H9 (cell line): ENCODE measurements around the gene EEIG2. TPM values are rescaled to one million over a fixed set of nuclear protein-coding genes. Genes with fewer than 3 reads are reported as not detected.

ENCODE experiments used
- DNase-seq: peaks from one replicate; pipeline ENCODE4 v3.0.0-alpha.2; 2017
- H2AFZ ChIP-seq: one replicate; pipeline ENCODE4 v1.6.1; 2013; ENCODE audit warnings: mild to moderate bottlenecking, low read length, control low read depth, moderate library complexity
- H2AK5ac ChIP-seq: 2 replicates; pipeline ENCODE4 v1.6.1; 2013; ENCODE audit warnings: low read length, control low read depth, mixed read lengths; ENCODE audit not compliant: insufficient read length
- H2BK120ac ChIP-seq: one replicate; pipeline ENCODE4 v1.6.1; 2013; ENCODE audit warnings: low read depth, mild to moderate bottlenecking, low read length, control low read depth, inconsistent platforms; ENCODE audit not compliant: poor library complexity, severe bottlenecking
- H2BK12ac ChIP-seq: 2 replicates; pipeline ENCODE4 v1.6.1; 2013; ENCODE audit warnings: low read length, control low read depth, mixed read lengths, low read depth; ENCODE audit not compliant: insufficient read length
- H2BK15ac ChIP-seq: 2 replicates; pipeline ENCODE4 v1.6.1; 2013; ENCODE audit warnings: low read depth, low read length, control low read depth
- H2BK20ac ChIP-seq: one replicate; pipeline ENCODE4 v1.6.1; 2013; ENCODE audit warnings: low read depth, mild to moderate bottlenecking, low read length, control low read depth, inconsistent platforms; ENCODE audit not compliant: poor library complexity, severe bottlenecking
- H2BK5ac ChIP-seq: 2 replicates; pipeline ENCODE4 v1.6.1; 2013; ENCODE audit warnings: low read length, control low read depth, mixed read lengths; ENCODE audit not compliant: insufficient read length
- H3K14ac ChIP-seq: 2 replicates; pipeline ENCODE4 v1.6.1; 2013; ENCODE audit warnings: low read length, control low read depth; ENCODE audit not compliant: insufficient read depth
- H3K18ac ChIP-seq: 2 replicates; pipeline ENCODE4 v1.6.1; 2013; ENCODE audit warnings: low read depth, mild to moderate bottlenecking, mixed read lengths, low read length, control low read depth; ENCODE audit not compliant: insufficient read length
- H3K23ac ChIP-seq: 2 replicates; pipeline ENCODE4 v1.6.1; 2013; ENCODE audit warnings: low read length, control low read depth, mixed read lengths, low read depth; ENCODE audit not compliant: insufficient read length
- H3K23me2 ChIP-seq: 2 replicates; pipeline ENCODE4 v1.6.1; 2013; ENCODE audit warnings: low read depth, mild to moderate bottlenecking, mixed read lengths, low read length, control low read depth; ENCODE audit not compliant: insufficient read length, poor library complexity, severe bottlenecking
- H3K27ac ChIP-seq: 2 replicates; pipeline ENCODE4 v1.5.1; 2013; ENCODE audit warnings: low read length, control low read depth, mixed read lengths, low read depth; ENCODE audit not compliant: insufficient read length
- H3K27me3 ChIP-seq: 2 replicates; pipeline ENCODE4 v1.6.1; 2013; ENCODE audit warnings: low read length, control low read depth, inconsistent platforms; ENCODE audit not compliant: insufficient read depth
- H3K4ac ChIP-seq: 2 replicates; pipeline ENCODE4 v1.6.1; 2013; ENCODE audit warnings: low read depth, mild to moderate bottlenecking, control low read depth, inconsistent platforms, low read length, moderate library complexity
- H3K4me1 ChIP-seq: 2 replicates; pipeline ENCODE4 v1.6.1; 2013; ENCODE audit warnings: low read length, control low read depth, inconsistent platforms; ENCODE audit not compliant: insufficient read depth
- H3K4me2 ChIP-seq: 2 replicates; pipeline ENCODE4 v1.6.1; 2013; ENCODE audit warnings: low read length, control low read depth, mixed read lengths; ENCODE audit not compliant: insufficient read length, insufficient read depth
- H3K56ac ChIP-seq: 2 replicates; pipeline ENCODE4 v1.6.1; 2013; ENCODE audit warnings: low read depth, mild to moderate bottlenecking, mixed read lengths, low read length, control low read depth; ENCODE audit not compliant: insufficient read length
- H3K79me1 ChIP-seq: 2 replicates; pipeline ENCODE4 v1.6.1; 2013; ENCODE audit warnings: low read depth, mild to moderate bottlenecking, moderate library complexity, low read length, control low read depth, inconsistent platforms; ENCODE audit not compliant: insufficient read depth, poor library complexity, severe bottlenecking
- H3K79me2 ChIP-seq: 2 replicates; pipeline ENCODE4 v1.6.1; 2013; ENCODE audit warnings: low read length, control low read depth, inconsistent platforms; ENCODE audit not compliant: insufficient read depth
- H3K9ac ChIP-seq: 2 replicates; pipeline ENCODE4 v1.6.1; 2013; ENCODE audit warnings: low read length, control low read depth, mixed read lengths; ENCODE audit not compliant: insufficient read length; ENCODE audit errors: extremely low read depth
- H3K9me3 ChIP-seq: one replicate; pipeline ENCODE4 v1.6.1; 2013; ENCODE audit warnings: low read depth, low read length, inconsistent platforms; ENCODE audit not compliant: control insufficient read depth
- H3T11ph ChIP-seq: one replicate; pipeline ENCODE4 v1.6.1; 2013; ENCODE audit warnings: mild to moderate bottlenecking, low read length, control low read depth, inconsistent platforms
- H4K20me1 ChIP-seq: one replicate; pipeline ENCODE4 v1.6.1; 2013; ENCODE audit not compliant: control insufficient read depth, insufficient read length, insufficient read depth
- H4K5ac ChIP-seq: 2 replicates; pipeline ENCODE4 v1.6.1; 2013; ENCODE audit warnings: low read depth, mild to moderate bottlenecking, mixed read lengths, low read length, control low read depth; ENCODE audit not compliant: insufficient read length
- H4K8ac ChIP-seq: replicated peaks from 2 replicates; pipeline ENCODE4 v1.6.1; 2013; ENCODE audit warnings: low read length, control low read depth, mixed read lengths, low read depth; ENCODE audit not compliant: insufficient read length
- H4K91ac ChIP-seq: 2 replicates; pipeline ENCODE4 v1.6.1; 2013; ENCODE audit warnings: low read depth, mild to moderate bottlenecking, moderate library complexity, mixed read lengths, low read length, control low read depth; ENCODE audit not compliant: insufficient read length
- H3K27ac Mint-ChIP-seq, 3 experiments: 2 replicates in 2 of 3; 3 replicates in 1 of 3; pipeline ENCODE4 v1.8.0; 2020 to 2021; ENCODE audit warnings: mixed read lengths in 3 of 3, mild to moderate bottlenecking in 1 of 3, moderate library complexity in 1 of 3
- H3K27me3 Mint-ChIP-seq: 2 replicates; pipeline ENCODE4 v1.8.0; 2021; ENCODE audit warnings: low read depth, mild to moderate bottlenecking, moderate library complexity, mixed read lengths
- H3K36me3 Mint-ChIP-seq, 3 experiments: 2 replicates in 2 of 3; 3 replicates in 1 of 3; pipeline ENCODE4 v1.8.0; 2020 to 2021; ENCODE audit warnings: low read depth in 3 of 3, mixed read lengths in 3 of 3; ENCODE audit not compliant: insufficient read depth in 1 of 3
- H3K4me1 Mint-ChIP-seq, 2 experiments: 2 replicates each; pipeline ENCODE4 v1.8.0; 2020; ENCODE audit warnings: mixed read lengths in 2 of 2
- H3K4me3 Mint-ChIP-seq, 2 experiments: 2 replicates in 1 of 2; 3 replicates in 1 of 2; pipeline ENCODE4 v1.8.0; 2020 to 2021; ENCODE audit warnings: mild to moderate bottlenecking in 2 of 2, mixed read lengths in 2 of 2, moderate library complexity in 1 of 2
- H3K9me3 Mint-ChIP-seq, 2 experiments: 2 replicates in 1 of 2; 3 replicates in 1 of 2; pipeline ENCODE4 v1.8.0; 2020; ENCODE audit warnings: mild to moderate bottlenecking in 2 of 2, mixed read lengths in 2 of 2, moderate library complexity in 1 of 2
- CTCF ChIP-seq: fragments of 200-600 bp; sonication (generic); conservative IDR thresholded peaks from 3 replicates; pipeline ENCODE4 v1.8.0; 2021; ENCODE audit warnings: antibody characterized with exemption, mild to moderate bottlenecking
- WGBS: extraction: QIAGEN DNeasy Blood & Tissue Kit; methylation state at CpG from one replicate; pipeline ENCODE4 v1.1.7; 2013; ENCODE audit warnings: missing lambda C conversion rate, low lambda C conversion rate, mixed read lengths; ENCODE audit not compliant: insufficient read length; ENCODE audit errors: extremely low coverage; 5-methylcytosine and 5-hydroxymethylcytosine counted together
- total RNA-seq: library from RNA; stranded (reverse); gene quantifications from 2 replicates; pipeline ENCODE4 v1.2.1, GENCODE V29; 2021

EEIG2 gene
- total RNA-seq, 1 experiment from 2014 or later, result 17.0 TPM

- no peak for DNase-seq
- Mint-ChIP-seq H3K36me3 (peaks cover 0 to 10% (median 4%) of the 10 kb centered on the region in 3 experiments; a peak in 5 of 7 replicates), H3K4me3 (no peak overlapping the region), H3K27ac (no peak overlapping the region), H3K4me1 (peaks cover 39 to 49% of the 10 kb centered on the region in 2 experiments), H3K9me3 (peaks cover 11 to 15% of the 10 kb centered on the region in 2 experiments), H3K27me3 (no peaks in the 10 kb centered on the region)
- Histone ChIP-seq H4K91ac (no peak overlapping the region), H2BK20ac (no peak overlapping the region), H3K14ac (no peak overlapping the region), H3K23me2 (no peaks in the 10 kb centered on the region), H3K27ac (no peak overlapping the region), H2BK120ac (no peak overlapping the region), H3K79me2 (no peaks in the 10 kb centered on the region), H3K4me1 (no peaks in the 10 kb centered on the region; the same call in 1 of the 2 replicates), H3K56ac (no peak overlapping the region), H4K8ac (no peak overlapping the region), H2BK12ac (no peak overlapping the region), H4K5ac (no peak overlapping the region), H3T11ph (no peak overlapping the region), H2BK5ac (no peak overlapping the region), H4K20me1 (no peaks in the 10 kb centered on the region), H2AK5ac (no peak overlapping the region), H3K9me3 (no peaks in the 10 kb centered on the region), H3K27me3 (no peaks in the 10 kb centered on the region), H3K4me2 (no peak overlapping the region), H3K23ac (no peak overlapping the region), H3K79me1 (no peaks in the 10 kb centered on the region), H3K4ac (no peak overlapping the region), H2BK15ac (no peak overlapping the region), H3K9ac (no peak overlapping the region), H3K18ac (no peak overlapping the region), H2AFZ (no peak overlapping the region)
- WGBS, result no CpG with 5 or more reads among the region's 1 CpG
- no peak for TF ChIP-seq CTCF
Observed at GRCh38 chr1:108537976-108538375, 21.9 kb upstream of the EEIG2 start.
